Measurements from ENCODE around the gene IGF1R.

The IGF1R gene

GRCh38 chr15:98868564-98868963, 220.2 kb downstream of the IGF1R start:
- Histone ChIP-seq H3K36me3 (ENCODE audit: control insufficient read depth in 5 of 5, insufficient read depth in 5 of 5, low read length in 5 of 5) (no peaks in the 10 kb centered on the region), H3K9me3 (ENCODE audit: control insufficient read depth in 5 of 5, low read length in 5 of 5) (no peaks in the 10 kb centered on the region), H3K27me3 (ENCODE audit: control insufficient read depth in 5 of 5, insufficient read depth in 4 of 5, low read length in 5 of 5) (no peaks in the 10 kb centered on the region), H3K4me3 (ENCODE audit: low read depth in 1 of 5, low read length in 5 of 5) (no peak overlapping the region), H3K9ac (ENCODE audit: low read length in 5 of 5) (no peak overlapping the region), H3K4me1 (ENCODE audit: control insufficient read depth in 5 of 5, insufficient read depth in 5 of 5, low read length in 5 of 5) (peaks cover 0 to 22% (median 9%) of the 10 kb centered on the region in 5 donors), H3K27ac (ENCODE audit: low read depth, low read length) (no peak overlapping the region)

DNA sequence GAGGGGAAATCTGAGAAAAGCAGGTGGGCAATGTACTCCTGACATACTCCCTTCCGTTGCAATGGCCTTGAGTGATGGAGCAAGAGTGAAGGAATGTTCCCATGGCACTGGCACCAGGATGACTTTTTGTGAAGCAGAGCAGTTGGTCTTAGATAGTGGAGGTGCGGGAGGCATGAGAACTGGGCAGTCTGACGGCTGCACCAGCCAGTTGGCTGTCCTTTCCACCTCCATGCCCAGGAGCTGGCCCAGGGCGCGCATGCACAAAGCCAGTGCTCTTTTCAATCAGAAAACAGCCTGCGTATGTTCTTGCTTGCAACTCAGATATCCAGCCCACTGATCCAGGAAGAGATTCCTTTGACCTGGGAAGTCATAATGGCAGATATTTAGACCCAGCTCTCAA, 222.4 kb downstream of the IGF1R start:
- Histone ChIP-seq H3K27me3 (ENCODE audit: control insufficient read depth in 5 of 5, insufficient read depth in 4 of 5, low read length in 5 of 5) (peaks cover 0 to 4% (median 0%) of the 10 kb centered on the region in 5 donors), H3K4me1 (ENCODE audit: control insufficient read depth in 5 of 5, insufficient read depth in 5 of 5, low read length in 5 of 5) (peaks cover 0 to 21% (median 9%) of the 10 kb centered on the region in 5 donors), H3K9me3 (ENCODE audit: control insufficient read depth in 5 of 5, low read length in 5 of 5) (no peaks in the 10 kb centered on the region), H3K27ac (ENCODE audit: low read depth, low read length) (no peak overlapping the region), H3K36me3 (ENCODE audit: control insufficient read depth in 5 of 5, insufficient read depth in 5 of 5, low read length in 5 of 5) (no peaks in the 10 kb centered on the region), H3K9ac (ENCODE audit: low read length in 5 of 5) (no peak overlapping the region), H3K4me3 (ENCODE audit: low read depth in 1 of 5, low read length in 5 of 5) (no peak overlapping the region)

DNA sequence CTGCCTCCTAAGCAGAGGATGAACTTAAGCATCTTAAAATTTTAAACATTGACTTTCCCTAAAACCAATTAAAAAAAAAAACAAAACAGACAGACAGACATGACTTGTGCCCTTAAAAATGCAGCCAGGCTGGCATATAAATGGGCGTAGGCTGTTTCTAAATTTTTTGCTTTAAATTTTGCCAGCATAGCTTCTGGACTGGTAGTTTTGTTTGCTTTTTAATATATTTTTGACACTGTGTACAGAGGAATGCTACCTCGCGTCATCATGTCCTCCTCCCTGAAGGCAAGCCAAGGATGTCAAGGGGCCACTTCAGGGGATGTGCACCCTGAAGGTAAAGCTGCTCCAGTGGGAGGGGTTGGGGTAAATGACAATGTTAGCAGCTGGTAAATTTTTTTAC, 224.4 kb downstream of the IGF1R start:
- peaks cover 0 to 11% (median 6%) of the 10 kb centered on the region in 5 donors for H3K4me1 ChIP-seq (ENCODE audit: control insufficient read depth in 5 of 5, insufficient read depth in 5 of 5, low read length in 5 of 5)

GRCh38 chr15:98873441-98874218, 225.3 kb downstream of the IGF1R start:
- Histone ChIP-seq H3K27ac (ENCODE audit: low read depth, low read length) (no peak overlapping the region), H3K4me3 (ENCODE audit: low read depth in 1 of 5, low read length in 5 of 5) (no peak overlapping the region), H3K27me3 (ENCODE audit: control insufficient read depth in 5 of 5, insufficient read depth in 4 of 5, low read length in 5 of 5) (peaks cover 0 to 4% (median 0%) of the 10 kb centered on the region in 5 donors), H3K4me1 (ENCODE audit: control insufficient read depth in 5 of 5, insufficient read depth in 5 of 5, low read length in 5 of 5) (peaks cover 0 to 11% (median 6%) of the 10 kb centered on the region in 5 donors), H3K9ac (ENCODE audit: low read length in 5 of 5) (no peak overlapping the region), H3K9me3 (ENCODE audit: control insufficient read depth in 5 of 5, low read length in 5 of 5) (no peaks in the 10 kb centered on the region), H3K36me3 (ENCODE audit: control insufficient read depth in 5 of 5, insufficient read depth in 5 of 5, low read length in 5 of 5) (no peaks in the 10 kb centered on the region)

More for the DNA sequence above, 224.4 kb downstream of the IGF1R start:
- no peaks in the 10 kb centered on the region for H3K36me3 ChIP-seq (ENCODE audit: control insufficient read depth in 5 of 5, insufficient read depth in 5 of 5, low read length in 5 of 5)
- no peak overlapping the region for H3K4me3 ChIP-seq (ENCODE audit: low read depth in 1 of 5, low read length in 5 of 5)
- H3K27ac ChIP-seq (ENCODE audit: low read depth, low read length): no peak overlapping the region
- H3K9me3 ChIP-seq (ENCODE audit: control insufficient read depth in 5 of 5, low read length in 5 of 5): no peaks in the 10 kb centered on the region
- H3K27me3 ChIP-seq (ENCODE audit: control insufficient read depth in 5 of 5, insufficient read depth in 4 of 5, low read length in 5 of 5): peaks cover 0 to 4% (median 0%) of the 10 kb centered on the region in 5 donors
- no peak overlapping the region for H3K9ac ChIP-seq (ENCODE audit: low read length in 5 of 5)

DNA sequence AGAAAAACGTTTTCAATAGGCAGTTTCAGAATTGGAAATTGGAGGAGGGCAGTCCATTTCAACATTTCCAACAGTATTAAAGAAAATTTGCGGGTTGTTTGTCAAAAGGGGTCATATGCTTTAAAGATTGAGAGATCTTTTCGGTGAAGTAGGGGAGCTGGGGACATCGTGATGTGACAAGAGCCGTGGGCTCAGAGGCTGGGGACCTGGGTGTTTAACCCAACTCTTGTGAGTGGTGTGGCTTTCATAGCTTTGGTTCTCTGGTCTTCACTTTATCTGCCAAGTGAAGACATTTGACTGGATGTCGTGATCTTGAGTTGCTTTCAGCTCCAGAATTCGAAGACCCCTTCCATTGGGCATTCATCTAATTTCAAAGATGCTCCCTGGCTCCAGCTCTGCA, 226.0 kb downstream of the IGF1R start:
- Histone ChIP-seq H3K36me3 (ENCODE audit: control insufficient read depth in 5 of 5, insufficient read depth in 5 of 5, low read length in 5 of 5) (no peaks in the 10 kb centered on the region), H3K9ac (ENCODE audit: low read length in 5 of 5) (no peak overlapping the region), H3K27ac (ENCODE audit: low read depth, low read length) (no peak overlapping the region), H3K4me1 (ENCODE audit: control insufficient read depth in 5 of 5, insufficient read depth in 5 of 5, low read length in 5 of 5) (peaks cover 0 to 11% (median 6%) of the 10 kb centered on the region in 5 donors), H3K9me3 (ENCODE audit: control insufficient read depth in 5 of 5, low read length in 5 of 5) (no peaks in the 10 kb centered on the region), H3K4me3 (ENCODE audit: low read depth in 1 of 5, low read length in 5 of 5) (no peak overlapping the region), H3K27me3 (ENCODE audit: control insufficient read depth in 5 of 5, insufficient read depth in 4 of 5, low read length in 5 of 5) (peaks cover 0 to 4% (median 0%) of the 10 kb centered on the region in 5 donors)

GRCh38 chr15:98874773-98875172, 226.4 kb downstream of the IGF1R start:
- Histone ChIP-seq H3K4me1 (ENCODE audit: control insufficient read depth in 5 of 5, insufficient read depth in 5 of 5, low read length in 5 of 5) (peaks cover 0 to 11% (median 6%) of the 10 kb centered on the region in 5 donors), H3K4me3 (ENCODE audit: low read depth in 1 of 5, low read length in 5 of 5) (no peak overlapping the region), H3K9me3 (ENCODE audit: control insufficient read depth in 5 of 5, low read length in 5 of 5) (no peaks in the 10 kb centered on the region)

DNA sequence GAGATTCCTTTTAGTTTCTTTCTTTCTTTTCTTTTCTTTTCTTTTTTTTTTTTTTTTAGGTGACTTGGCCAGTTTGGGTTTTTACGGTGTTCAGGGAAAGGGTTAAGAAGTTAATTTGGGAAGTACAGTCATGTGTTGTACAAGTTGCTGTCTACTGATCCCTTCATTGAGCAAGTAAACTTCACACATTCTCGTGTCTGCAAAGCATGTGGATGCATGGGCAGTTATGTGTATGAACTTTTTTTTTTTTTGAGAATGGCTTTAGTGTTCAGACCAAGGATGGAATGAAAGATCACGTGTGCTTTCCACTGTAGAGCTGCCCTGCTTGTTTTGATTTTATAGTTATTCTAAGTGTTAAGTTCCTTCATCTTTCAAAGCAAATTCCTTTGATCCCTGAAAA, 227.0 kb downstream of the IGF1R start:
- H3K36me3 ChIP-seq (ENCODE audit: control insufficient read depth in 5 of 5, insufficient read depth in 5 of 5, low read length in 5 of 5): no peaks in the 10 kb centered on the region
- no peaks in the 10 kb centered on the region for H3K9me3 ChIP-seq (ENCODE audit: control insufficient read depth in 5 of 5, low read length in 5 of 5)
- H3K4me1 ChIP-seq (ENCODE audit: control insufficient read depth in 5 of 5, insufficient read depth in 5 of 5, low read length in 5 of 5): peaks cover 0 to 11% (median 6%) of the 10 kb centered on the region in 5 donors
- H3K4me3 ChIP-seq (ENCODE audit: low read depth in 1 of 5, low read length in 5 of 5): no peak overlapping the region
- H3K9ac ChIP-seq (ENCODE audit: low read length in 5 of 5): no peak overlapping the region
- peaks cover 0 to 4% (median 0%) of the 10 kb centered on the region in 5 donors for H3K27me3 ChIP-seq (ENCODE audit: control insufficient read depth in 5 of 5, insufficient read depth in 4 of 5, low read length in 5 of 5)
- no peak overlapping the region for H3K27ac ChIP-seq (ENCODE audit: low read depth, low read length)

More at GRCh38 chr15:98874773-98875172, 226.4 kb downstream of the IGF1R start:
- Histone ChIP-seq H3K36me3 (ENCODE audit: control insufficient read depth in 5 of 5, insufficient read depth in 5 of 5, low read length in 5 of 5) (no peaks in the 10 kb centered on the region), H3K27ac (ENCODE audit: low read depth, low read length) (no peak overlapping the region), H3K27me3 (ENCODE audit: control insufficient read depth in 5 of 5, insufficient read depth in 4 of 5, low read length in 5 of 5) (peaks cover 0 to 4% (median 0%) of the 10 kb centered on the region in 5 donors), H3K9ac (ENCODE audit: low read length in 5 of 5) (no peak overlapping the region)

GRCh38 chr15:98876451-98877369, 228.4 kb downstream of the IGF1R start:
- no peak overlapping the region for H3K9ac ChIP-seq (ENCODE audit: low read length in 5 of 5)
- H3K36me3 ChIP-seq (ENCODE audit: control insufficient read depth in 5 of 5, insufficient read depth in 5 of 5, low read length in 5 of 5): no peaks in the 10 kb centered on the region
- peaks cover 0 to 4% (median 0%) of the 10 kb centered on the region in 5 donors for H3K27me3 ChIP-seq (ENCODE audit: control insufficient read depth in 5 of 5, insufficient read depth in 4 of 5, low read length in 5 of 5)
- H3K9me3 ChIP-seq (ENCODE audit: control insufficient read depth in 5 of 5, low read length in 5 of 5): no peaks in the 10 kb centered on the region
- H3K27ac ChIP-seq (ENCODE audit: low read depth, low read length): no peak overlapping the region
- H3K4me3 ChIP-seq (ENCODE audit: low read depth in 1 of 5, low read length in 5 of 5): no peak overlapping the region
- peaks cover 0 to 11% (median 6%) of the 10 kb centered on the region in 5 donors for H3K4me1 ChIP-seq (ENCODE audit: control insufficient read depth in 5 of 5, insufficient read depth in 5 of 5, low read length in 5 of 5)

GRCh38 chr15:98878172-98878571, 229.8 kb downstream of the IGF1R start:
- Histone ChIP-seq H3K4me3 (ENCODE audit: low read depth in 1 of 5, low read length in 5 of 5) (no peak overlapping the region), H3K36me3 (ENCODE audit: control insufficient read depth in 5 of 5, insufficient read depth in 5 of 5, low read length in 5 of 5) (no peaks in the 10 kb centered on the region), H3K9me3 (ENCODE audit: control insufficient read depth in 5 of 5, low read length in 5 of 5) (no peaks in the 10 kb centered on the region), H3K27ac (ENCODE audit: low read depth, low read length) (no peak overlapping the region), H3K9ac (ENCODE audit: low read length in 5 of 5) (no peak overlapping the region), H3K4me1 (ENCODE audit: control insufficient read depth in 5 of 5, insufficient read depth in 5 of 5, low read length in 5 of 5) (peaks cover 0 to 19% (median 6%) of the 10 kb centered on the region in 5 donors), H3K27me3 (ENCODE audit: control insufficient read depth in 5 of 5, insufficient read depth in 4 of 5, low read length in 5 of 5) (peaks cover 0 to 4% (median 0%) of the 10 kb centered on the region in 5 donors)
